GM21737 (cell line): Measurements from ENCODE around the gene SCN5A.
"Not testable (repeated sequence)": the region's sequence is repeated elsewhere in the genome, so short reads cannot be mapped to it uniquely, and the experiment has no call there.

ENCODE experiments used
- ATAC-seq: cut with Tn5 transposase; IDR thresholded peaks from one replicate; pipeline ENCODE4 v1.9.1; 2021; ENCODE audit warnings: mild to moderate bottlenecking, moderate library complexity; ENCODE audit not compliant: unreplicated experiment

Gene SCN5A

GRCh38 chr3:38580450-38581382, 68.8 kb downstream of the SCN5A start:
- ATAC-seq: no peak

GRCh38 chr3:38579551-38580449, 69.7 kb downstream of the SCN5A start:
- no peak for ATAC-seq

GRCh38 chr3:38579141-38579540, 70.3 kb downstream of the SCN5A start:
- ATAC-seq: no peak

- no peak for ATAC-seq
Measured at GRCh38 chr3:38578551-38578950, 70.9 kb downstream of the SCN5A start.

- no peak for ATAC-seq
Measured at GRCh38 chr3:38578081-38578475, 71.4 kb downstream of the SCN5A start.

- ATAC-seq: no peak
Measured at GRCh38 chr3:38577371-38578080, 72.0 kb downstream of the SCN5A start.

GRCh38 chr3:38576526-38577370, 72.7 kb downstream of the SCN5A start:
- ATAC-seq: no peak

GRCh38 chr3:38576131-38576525, 73.4 kb downstream of the SCN5A start:
- no peak for ATAC-seq

GRCh38 chr3:38575279-38575843, 74.1 kb downstream of the SCN5A start:
- no peak for ATAC-seq

GRCh38 chr3:38574411-38575278, 74.8 kb downstream of the SCN5A start:
- no peak for ATAC-seq

- ATAC-seq: no peak
Measured at GRCh38 chr3:38573556-38573955, 75.9 kb downstream of the SCN5A start.

GRCh38 chr3:38573111-38573510, 76.4 kb downstream of the SCN5A start:
- ATAC-seq: no peak

- ATAC-seq: no peak
Measured at GRCh38 chr3:38567498-38567897, 82.0 kb downstream of the SCN5A start.

- not testable (repeated sequence) for ATAC-seq
Measured at GRCh38 chr3:38566794-38567193, 82.7 kb downstream of the SCN5A start.

- ATAC-seq: no peak
Measured at GRCh38 chr3:38566215-38566528, 83.3 kb downstream of the SCN5A start.

- no peak for ATAC-seq
Measured at GRCh38 chr3:38565339-38566214, 83.9 kb downstream of the SCN5A start.

GRCh38 chr3:38564631-38565338, 84.7 kb downstream of the SCN5A start:
- ATAC-seq: no peak
